LoVo (cell line): ENCODE data around the gene FN1.
"Not testable (repeated sequence)": the region's sequence is repeated elsewhere in the genome, so short reads cannot be mapped to it uniquely, and the experiment has no call there.

ENCODE experiments used
- DNase-seq: peaks from one replicate; pipeline ENCODE4 v3.0.0-alpha.2; 2016; ENCODE audit warnings: low spot score

FN1 gene

DNA sequence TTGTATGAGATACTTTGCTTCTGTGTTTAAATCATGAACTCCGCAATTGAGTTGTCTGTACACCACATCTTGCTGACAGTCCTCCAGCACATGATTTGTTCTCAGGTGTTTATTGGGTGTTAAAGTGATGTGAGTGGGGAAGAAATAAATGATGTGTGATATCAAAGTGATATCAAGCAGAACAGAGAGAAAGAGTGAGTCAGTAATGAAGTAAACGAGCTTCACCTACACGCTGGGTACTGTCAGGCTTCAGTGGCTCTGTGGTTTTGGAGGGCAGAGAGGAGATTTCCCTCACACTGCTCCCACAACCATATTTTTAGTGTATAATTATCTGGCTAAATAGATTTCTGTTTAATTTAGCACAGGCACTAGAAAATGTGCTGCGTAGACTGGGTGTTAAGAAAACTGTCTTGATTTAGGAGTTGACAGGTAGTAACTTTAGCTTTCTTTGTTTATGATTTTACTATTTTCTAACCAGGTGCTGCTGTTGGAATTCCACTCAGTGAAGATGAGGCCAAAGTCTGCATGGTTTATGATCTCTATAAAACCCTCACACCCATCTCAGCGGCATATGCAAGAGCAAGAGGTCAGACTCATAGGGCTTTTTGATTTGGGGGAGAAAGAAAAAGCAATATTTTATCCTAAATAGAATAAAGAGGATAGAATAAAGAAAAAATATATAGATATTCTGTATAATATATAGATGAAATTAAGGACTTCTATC is 102.8 kb downstream of the FN1 start:
- DNase-seq, result peak; percentile 55

DNA sequence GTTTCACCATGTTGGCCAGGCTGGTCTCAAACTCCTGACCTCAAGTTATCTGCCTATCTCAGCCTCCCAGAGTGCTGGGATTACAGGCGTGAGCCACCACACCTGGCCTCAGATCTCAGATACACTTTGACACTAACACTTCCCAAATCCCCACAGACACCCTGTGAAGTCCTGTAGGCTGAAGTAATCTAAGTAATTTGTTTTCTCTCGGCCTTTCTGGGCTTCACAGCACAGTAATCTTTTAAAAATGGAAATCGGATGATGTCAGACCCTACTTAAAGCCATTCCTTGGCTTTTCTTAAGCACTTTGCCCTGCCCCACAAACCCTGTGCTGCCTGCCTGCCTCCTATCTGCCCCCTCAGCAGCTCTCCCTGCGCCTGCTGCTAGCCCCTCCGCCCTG is 107.8 kb downstream of the FN1 start:
- no peak for DNase-seq

DNA sequence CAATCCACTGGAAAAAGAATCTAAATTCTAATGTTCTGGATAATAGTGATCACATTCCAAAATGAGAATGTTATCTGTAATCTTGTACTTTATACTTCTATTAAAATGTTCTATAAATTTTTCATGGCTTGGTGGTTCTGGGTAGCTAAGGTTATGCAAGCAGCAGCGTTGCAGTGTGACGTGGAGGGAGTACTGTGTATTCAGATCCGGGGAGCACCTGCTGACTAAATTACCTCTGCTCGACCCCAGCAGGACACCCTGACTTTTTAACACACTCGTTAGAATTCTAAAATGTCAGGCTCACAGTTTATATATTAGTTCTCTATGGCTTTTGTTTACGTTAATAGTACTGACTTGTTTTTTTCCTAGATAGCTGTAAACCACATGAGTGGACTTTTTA is 111.1 kb downstream of the FN1 start:
- DNase-seq, result no peak

DNA sequence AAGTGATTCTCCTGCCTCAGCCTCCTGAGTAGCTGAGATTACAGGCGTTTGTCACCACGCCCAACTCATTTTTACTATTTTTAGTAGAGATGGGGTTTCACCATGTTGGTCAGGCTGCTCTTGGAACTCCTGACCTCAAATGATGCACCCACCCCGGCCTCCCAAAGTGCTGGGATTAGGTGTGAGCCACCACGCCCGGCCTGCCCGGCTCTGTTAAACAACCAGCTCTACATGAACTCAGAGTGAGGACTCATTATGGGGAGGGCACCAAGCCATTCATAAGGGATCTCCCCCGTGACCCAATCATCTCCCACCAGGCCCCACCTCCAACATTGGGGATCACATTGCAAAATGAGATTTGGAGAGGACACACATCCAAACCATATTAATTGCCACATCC is 115.2 kb downstream of the FN1 start:
- no peak for DNase-seq

DNA sequence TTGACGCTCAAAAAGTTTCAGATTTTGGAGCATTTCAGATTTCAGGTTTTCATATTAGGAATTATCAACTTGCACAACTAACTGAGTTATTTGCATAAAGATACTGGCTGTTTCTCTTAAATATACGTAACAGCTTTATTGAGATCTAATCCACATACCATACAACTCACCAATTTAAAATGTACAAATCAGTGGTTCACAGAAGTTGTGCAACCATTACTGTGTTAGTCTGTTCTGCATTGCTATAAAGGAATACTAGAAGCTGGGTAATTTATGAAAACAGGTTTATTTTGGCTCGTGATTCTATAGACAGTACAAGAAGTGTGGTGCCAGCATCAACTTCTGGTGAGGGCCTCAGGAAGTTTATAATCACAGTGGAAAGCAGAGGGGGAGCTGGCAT is 115.8 kb downstream of the FN1 start:
- no peak for DNase-seq

DNA sequence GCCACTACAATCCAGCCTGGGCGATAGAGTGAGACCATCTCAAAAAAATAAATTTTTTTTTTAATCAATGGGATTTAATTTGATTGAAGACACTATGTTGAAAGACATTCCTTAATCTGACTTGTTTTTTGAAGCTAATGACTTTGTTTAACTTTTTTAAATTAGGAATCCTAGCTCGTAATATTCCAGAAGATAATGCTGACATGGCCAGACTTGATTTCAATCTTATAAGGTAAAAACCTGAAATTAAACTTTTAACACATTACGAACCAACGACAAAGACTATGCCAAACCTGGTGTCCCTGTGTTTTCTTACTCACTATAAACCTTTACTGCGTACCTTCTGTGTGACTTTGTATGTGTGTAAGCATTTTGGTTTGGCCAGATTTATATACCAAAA is 116.4 kb downstream of the FN1 start:
- no peak for DNase-seq

DNA sequence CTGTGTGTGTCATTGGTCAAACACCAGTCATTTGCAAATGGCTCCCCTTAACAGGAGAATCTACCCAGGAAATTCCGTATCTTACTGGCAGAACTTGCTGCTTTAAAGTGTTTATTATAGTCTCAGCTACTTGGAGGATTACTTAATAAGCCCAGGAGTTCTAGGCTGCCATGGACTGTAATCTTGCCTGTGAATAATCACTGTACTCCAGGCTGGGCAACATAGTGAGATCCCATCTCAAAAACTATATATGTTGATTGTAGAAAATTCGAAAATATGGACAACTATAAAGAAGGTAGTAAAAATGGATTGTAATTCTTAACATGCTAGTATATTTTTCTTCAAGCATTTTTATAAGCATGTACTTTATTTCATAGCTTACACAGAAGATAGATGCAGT is 119.5 kb downstream of the FN1 start:
- DNase-seq, result no peak

DNA sequence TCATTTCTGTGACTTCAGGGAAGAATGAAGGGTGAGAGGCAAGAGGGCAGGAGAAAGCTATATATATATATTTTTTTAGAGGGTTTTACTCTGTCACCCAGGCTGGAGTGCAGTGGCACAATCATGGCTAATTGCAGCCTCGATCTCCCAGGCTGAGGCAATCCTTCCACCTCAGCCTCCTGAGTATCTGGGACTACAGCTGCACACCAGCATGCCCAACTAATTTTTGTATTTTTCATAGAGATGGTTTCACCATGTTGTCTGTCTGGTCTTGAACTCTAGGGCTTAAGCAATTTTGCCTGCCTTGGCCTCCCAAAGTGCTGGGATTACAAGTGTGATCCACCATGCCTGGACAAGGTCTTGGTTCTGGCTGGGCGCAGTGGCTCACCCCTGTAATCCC is 120.6 kb downstream of the FN1 start:
- DNase-seq, result no peak

DNA sequence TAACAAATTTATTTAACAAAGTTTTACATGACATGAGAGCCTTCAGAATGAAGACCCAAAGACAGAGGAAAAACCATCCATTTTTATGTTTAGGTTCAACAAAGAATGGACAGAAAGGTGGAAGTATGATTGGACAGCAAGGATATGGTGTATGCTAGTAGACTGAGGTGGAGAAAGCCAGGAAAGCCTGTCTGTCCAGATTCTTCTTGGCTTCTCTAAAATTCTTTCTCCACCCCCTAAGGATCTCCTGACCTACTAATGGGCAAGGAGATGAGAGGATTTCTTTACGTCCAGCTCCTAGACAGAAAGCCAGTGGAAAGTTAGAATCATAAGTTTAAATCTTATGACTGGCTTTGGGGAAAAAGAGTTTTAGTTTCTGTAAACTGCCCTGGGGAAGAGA is 121.0 kb downstream of the FN1 start:
- no peak for DNase-seq

DNA sequence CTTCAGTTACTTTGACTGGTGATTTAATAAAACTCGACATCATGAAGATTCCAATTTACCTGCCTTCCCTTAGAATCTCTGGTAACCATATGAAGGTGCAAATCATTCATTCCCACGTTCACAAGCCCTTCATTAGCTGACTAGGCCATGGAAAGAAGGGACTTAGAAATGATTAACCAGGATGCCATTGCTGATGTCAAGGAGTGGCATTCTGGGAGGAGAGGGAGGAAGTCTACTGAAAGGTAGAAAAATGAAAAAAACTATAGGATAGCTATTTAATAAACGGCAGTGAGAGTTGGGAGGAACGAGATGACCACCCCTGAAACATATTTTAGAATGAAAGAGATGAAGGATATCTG is 122.6 kb downstream of the FN1 start:
- DNase-seq, result no peak

DNA sequence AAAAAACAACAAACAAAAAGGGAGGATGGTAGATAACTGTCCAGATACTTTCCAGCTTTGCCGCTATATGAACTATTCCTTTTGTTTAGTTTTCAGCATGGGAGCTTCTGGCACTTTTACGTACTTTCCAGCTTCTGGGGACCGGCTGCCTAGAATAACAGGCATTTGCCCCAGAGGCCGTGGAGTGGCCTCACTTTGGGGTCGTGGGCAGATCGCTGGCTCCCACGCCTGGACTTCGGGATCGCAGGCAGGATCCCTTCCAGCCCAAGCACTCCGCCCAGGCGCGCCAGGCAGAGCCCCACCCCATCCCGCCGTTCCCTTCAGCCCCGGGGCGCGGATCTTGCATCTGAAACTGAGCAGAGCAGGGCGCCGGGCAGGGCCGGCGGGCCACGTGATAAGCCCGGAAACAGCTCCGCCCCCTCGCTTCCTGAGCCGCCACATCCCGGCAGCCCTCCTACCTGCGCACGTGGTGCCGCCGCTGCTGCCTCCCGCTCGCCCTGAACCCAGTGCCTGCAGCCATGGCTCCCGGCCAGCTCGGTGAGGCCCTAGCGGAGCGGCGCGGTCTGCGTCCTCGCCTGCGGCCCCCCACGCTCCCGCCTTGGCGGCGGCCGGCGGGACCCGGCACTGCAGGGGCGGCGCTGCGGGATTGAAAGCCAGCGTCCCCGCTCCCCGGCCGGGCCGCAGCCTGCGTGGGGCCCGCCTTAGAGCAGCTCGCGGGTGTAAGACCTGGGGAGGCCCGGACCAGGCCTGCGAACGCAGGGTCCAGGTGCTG is 124.1 kb downstream of the FN1 start, which contains the start of gene ATIC:
ATIC (plus strand) TSS at position 435 of the 772 bp plus-strand sequence; CDS start at position 519, 84 bp downstream.
- DNase-seq, result peak; percentile 95

DNA sequence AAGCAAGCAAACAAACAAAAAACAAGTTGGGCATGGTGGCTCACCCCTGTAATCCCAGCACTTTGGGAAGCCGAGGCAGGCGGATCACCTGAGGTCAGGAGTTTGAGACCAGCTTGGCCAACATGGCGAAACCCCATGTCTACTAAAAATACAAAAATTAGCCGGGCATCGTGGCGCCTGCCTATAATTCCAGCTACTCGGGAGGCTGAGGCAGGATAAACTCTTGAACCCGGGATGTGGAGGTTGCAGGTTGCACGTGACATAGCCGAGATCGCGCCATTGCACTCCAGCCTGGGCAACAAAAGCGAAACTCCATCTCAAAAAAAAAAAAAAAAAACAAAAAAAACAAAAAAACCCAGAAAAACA is 124.6 kb downstream of the FN1 start:
- DNase-seq, result not testable (repeated sequence)
